Measurements from ENCODE around the gene RNASEL.

The RNASEL gene

DNA sequence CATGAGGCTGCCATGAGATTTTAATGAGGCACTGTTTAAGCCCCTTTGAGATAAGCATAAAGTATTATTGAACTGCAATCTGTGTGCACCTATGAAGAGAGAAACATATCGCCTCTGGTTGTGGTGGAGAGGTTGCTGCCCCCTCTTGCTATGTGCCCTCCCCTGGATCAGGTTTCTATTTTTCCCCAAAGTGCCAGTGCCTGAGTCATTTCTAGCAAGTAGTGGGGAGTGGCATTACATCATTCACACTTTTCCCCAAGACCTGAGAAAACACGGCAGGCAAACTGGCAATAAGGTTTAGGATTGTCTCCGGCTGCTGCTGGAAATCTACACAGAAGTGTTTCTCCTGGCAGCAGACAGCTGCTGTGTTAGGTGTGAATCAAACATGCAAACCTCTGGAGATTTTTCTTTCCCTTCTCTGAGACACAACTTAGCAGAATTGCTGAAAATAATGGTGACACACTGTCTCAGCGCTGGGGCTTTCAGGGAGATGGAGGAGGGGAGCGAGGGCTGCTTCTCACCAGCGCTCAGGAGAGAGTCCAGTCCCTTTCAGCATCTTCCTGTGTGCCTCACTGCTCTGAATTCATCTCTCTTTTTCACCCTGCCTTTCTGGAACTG lies 28.8 kb upstream of the RNASEL start:
- DNase-seq: no peak

- no peak for DNase-seq
These were observed 28.0 kb upstream of the RNASEL start for GRCh38 chr1:182617014-182617429.

DNA sequence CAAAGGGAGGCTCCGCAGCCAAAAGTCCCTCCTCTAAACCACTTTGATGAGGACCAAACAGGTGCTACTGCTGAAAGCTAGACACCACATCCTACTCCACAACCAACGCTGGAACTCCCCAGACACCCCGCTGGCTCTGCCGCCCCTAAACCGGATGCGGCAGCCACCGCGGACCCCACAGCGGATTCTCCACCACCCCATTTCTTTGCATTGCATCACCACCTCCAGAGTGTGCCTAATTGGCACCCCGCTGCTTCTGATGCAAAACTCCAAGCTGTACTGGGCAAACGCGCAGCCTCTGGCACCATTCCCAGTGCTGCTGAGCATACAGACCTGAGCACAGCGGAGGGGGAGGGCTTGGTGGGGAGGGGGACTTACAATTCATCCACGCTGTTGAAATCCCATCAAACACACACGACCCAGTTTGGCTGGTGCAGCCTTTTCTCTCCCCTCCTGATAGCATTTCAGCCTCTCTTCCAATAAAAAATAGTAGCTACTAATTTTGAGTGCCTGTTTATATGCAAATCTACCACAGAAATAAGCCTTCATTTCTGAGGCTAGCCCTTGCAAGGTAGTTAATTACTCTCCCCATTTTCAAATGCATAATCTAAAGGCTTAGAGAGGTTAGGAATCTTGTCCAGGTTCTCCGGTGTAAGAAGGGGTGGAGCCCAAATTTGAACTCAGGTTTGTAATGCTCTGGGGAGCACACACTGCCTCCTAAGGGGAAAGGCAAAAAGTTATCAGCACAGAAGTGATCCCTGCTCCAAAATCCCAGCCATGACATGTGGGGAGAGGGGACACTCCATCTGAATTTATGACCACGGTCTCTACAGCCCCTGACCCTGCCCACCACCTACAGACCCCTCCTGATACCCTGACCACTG lies 27.3 kb upstream of the RNASEL start:
- peak; percentile 85 for DNase-seq

DNA sequence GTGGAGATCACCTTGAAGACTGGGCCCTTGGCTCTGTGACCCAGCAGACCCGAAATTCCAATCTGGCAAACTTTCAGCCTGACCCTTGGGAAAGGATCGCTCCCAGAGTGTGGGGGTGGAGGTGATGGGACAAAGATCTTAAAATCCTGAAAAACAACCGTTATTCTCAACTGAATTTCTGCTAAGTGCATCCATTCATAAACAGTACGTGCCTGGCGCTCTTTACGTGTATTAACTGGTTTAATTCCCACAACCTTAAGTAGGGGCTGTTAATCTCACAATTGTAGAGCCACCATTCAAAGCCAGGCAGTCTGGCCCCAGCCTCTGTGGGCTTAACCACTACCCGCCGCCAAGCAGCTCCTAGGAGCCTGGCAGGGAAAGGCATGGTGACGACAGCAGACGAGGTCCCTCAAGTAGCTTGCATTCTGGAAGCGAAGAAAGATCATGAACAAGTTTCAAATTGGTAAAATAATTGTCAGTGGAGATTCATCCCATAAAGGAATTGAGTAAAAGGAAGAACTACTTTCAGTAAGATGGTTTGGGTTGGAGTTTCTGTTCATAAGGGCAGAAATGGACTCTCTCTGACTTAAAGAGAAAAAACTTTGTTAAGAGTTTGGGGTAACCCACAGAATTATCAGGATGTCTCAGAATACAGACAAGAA lies 26.5 kb upstream of the RNASEL start:
- no peak for DNase-seq

DNA sequence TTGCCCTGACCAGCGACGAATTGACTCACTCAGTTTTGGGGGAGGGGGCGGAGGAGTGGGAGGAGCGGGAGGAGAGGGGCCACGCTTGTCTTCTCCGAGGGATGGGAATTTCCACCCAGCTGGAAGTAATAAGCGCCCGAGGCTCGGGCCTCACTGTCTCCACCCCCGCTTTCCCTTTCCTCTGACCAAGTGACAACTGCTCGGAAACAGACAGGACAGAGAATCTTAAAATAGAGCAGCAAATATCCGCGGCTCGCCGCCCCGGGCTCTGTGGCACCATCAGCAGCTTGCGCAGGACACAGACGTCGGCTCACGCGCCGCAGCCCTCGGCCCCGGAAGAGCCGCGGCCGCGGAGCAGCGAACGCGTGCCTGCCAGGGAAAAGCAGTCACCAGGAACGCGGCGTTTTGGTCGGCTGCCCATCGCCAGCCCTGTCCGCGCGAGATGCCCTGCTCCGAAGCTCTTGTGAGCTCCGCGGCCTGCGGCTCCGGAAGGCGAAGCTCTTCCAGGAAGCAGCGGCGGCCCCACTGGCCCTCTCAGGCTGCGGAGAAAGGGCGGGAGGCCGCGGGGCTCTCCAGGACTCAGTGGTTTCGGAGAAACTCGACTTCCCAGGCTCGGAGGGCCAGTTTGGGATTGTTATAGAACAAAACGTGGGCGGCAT lies 25.9 kb upstream of the RNASEL start:
- peak; percentile 70 for DNase-seq

GRCh38 chr1:182611787-182612186 lies 22.7 kb upstream of the RNASEL start:
- DNase-seq: peak; percentile 93

DNA sequence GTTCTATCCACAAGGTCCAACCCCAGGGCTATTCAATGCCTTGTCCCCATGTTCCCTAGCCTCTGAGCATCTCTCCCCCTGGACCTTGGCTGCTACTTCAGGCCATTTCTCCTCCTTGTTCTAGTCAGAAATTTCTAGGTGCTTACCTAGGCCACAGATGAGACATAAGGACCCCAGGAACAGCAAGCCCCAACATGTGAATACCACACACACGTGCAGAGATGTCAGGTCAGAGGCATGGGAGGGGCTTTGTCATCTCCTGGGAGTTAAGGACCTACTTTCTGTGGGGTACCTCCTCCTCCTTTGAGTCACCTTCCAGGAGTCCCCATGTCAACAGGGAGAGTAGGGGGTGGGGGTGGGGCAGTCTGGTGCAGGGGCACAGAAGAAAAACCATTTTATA lies 22.3 kb upstream of the RNASEL start:
- no peak for DNase-seq

DNA sequence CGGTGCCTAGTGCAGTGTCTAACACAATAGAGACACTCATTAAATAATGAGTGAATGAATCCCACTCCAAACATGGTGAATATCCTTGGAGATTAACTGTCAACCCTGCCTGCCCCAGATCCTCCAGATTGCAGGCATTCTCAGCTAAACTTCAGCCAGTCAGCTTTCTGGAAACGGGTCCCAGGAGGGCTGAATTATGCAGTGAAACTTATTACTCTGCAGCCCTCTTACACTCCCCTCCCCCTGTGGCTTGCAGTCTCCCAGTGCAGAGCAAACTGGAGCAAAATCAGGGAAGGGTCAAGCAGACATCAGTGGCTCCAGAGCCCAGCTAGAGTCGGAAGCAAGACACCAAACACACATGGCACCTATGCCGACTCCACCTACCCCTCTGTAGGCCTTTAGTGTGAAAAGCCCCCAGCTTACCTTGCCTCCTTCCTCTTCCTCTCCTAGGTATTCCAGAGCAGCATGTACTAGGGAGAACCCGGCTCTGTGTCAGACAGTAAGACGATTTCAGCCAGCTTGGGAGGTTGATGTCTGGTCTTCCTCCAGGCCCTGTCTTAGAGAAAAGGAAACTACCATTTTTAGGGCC lies 21.6 kb upstream of the RNASEL start:
- DNase-seq: no peak

GRCh38 chr1:182608845-182609610 lies 20.0 kb upstream of the RNASEL start:
- peak; percentile 29 for DNase-seq

GRCh38 chr1:182608236-182608635 lies 19.2 kb upstream of the RNASEL start:
- no peak for DNase-seq

GRCh38 chr1:182607566-182607965 lies 18.5 kb upstream of the RNASEL start:
- DNase-seq: no peak

DNA sequence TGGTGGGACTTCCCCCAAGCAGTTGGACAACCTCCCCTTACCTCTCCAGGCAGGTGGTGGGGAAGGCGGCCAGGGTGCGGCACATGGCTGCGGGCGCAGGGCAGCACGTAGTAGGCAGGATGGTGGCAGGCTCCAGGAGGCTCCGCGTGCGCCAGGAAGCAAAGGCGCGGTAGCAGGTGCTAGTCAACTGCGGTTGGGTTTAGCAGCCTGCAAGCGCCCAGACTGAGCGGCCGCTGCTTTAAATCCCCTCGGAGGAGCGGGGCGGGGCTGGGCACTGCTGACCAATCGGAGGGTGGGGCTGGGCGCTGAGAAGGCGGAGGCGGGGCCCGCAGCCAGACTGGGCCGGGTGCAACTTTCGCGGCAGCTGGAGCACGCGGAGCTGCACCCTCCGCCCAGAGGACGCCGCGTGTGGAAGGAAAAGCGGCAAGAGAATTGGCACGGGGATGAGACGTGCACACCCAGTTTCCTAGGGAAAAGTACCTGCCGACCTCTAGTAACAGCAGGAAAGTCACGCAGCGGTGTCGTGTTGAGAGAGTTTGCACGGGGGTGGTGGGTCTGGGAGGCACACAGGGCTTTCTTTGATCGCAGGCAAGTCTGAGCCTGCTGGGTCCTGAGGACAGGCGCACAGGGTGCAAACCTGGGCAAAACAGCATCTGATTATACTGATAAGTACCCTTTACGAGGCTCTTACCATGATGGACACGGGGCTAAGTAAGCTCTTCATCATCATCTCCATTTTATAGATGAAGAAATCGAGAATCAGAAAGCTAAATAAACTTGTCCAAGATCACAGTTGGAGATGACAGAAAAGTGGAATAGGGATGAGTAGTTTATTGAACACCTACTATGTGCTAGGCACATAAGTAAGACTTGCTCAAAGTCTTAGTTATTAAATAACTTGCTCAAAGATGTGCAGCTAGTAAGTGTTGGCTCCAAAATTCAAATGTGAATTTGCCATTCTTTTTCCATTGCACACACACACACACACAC lies 15.4 kb upstream of the RNASEL start, which contains the start of gene RGS16:
RGS16 (minus strand) TSS at position 215 of the 990 bp plus-strand sequence; CDS start at position 85, 130 bp downstream.
- DNase-seq: peak; percentile 88

DNA sequence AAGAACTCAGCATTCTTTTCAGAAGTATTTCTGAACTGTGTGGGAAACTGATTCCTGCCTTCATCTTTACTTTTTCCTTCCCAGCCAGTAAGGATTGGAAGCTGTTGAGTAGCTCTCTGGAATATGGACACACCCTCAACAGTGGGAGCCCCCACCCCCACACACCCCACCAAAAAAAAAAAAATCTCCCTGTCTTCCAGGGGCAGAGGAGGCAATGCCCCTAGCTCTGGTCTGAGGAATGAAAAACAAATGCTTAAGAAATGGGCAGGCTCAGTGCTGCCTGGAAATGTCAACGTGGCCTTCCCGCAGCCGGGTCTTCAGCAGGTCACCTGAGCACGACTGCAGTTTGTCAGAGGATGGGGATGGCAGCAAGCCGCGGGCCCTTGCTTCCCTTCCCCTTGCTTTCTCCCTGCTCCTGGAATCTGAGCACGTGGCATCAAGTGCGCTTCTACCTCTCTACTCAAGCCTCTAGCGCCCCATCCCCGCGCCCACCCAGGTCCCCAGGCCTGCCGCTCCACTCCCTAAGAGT lies 14.7 kb upstream of the RNASEL start:
- no peak for DNase-seq

GRCh38 chr1:182602935-182603645 lies 14.0 kb upstream of the RNASEL start:
- DNase-seq: no peak

DNA sequence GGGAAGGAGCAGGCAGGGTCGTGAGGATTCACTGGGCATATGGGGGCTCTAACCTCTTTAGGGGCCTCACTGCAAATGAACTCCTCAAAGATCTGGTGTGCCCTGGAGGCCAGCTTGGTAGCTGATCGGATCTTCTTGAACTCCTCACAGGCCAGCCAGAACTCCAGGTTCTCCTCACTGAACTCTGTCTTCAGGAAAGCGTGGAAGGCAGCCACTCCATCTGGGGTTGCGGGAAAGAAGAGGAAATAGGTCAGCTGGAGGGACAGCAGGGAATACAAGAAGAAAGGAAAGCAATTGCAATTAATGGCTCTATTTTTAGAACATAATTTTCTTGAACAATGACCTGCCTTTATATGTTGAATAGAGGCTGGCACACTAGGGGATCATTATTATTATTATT lies 12.9 kb upstream of the RNASEL start:
- no peak for DNase-seq

GRCh38 chr1:182601416-182601786 lies 12.3 kb upstream of the RNASEL start:
- peak; percentile 58 for DNase-seq

DNA sequence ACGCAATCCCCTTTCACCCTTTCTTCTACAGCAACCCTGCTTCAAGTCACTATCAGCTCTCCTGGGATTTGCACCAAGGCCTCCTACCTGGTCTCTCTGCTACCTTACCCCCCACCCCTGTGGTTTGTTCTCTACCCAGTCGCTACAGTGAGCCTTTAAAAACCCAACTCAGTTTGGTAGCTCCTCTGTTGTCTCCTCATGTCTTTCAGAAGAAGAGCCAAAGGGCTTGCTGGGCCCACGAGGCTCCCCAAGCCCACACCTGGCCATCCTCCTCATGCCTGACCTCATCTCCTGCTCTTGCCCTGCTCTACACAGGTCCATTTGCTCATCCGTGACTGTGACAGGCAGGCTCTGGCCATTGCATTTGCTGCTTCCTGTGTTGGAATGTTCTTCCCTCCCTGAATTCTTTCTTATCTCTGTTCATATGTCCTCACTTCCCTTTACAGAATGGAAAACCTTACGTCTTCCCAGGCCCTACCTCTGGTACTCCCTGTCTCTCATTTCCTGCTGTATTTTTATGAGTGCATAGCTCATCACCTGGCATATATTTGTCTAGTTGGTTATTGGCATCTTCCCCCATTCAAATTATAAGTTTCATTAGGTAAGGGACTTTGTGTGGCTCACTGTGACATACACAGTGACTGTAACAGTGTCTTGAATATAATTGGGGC lies 11.8 kb upstream of the RNASEL start:
- DNase-seq: no peak

- no peak for DNase-seq
These were observed 11.1 kb upstream of the RNASEL start for GRCh38 chr1:182600036-182600713.

- no peak for DNase-seq
These were observed 10.3 kb upstream of the RNASEL start for GRCh38 chr1:182599339-182599738.

All from SHP77 treated with DMSO at 0.1 percent for 48 hours (cell line).